ENCODE results near the gene KCNH8. TPM values are rescaled to one million over a fixed set of nuclear protein-coding genes. Genes with fewer than 3 reads are reported as not detected.

KCNH8 gene
- polyA plus RNA-seq, 3 donors = 0.03 TPM; not detected in 2

- Histone ChIP-seq H3K9me3 (replicated peaks in 1 of 2; ENCODE audit: control insufficient read depth in 1 of 2, insufficient read depth in 1 of 2, low read length in 2 of 2) (peaks cover 4 to 7% of the 10 kb centered on the region in 2 donors), H3K27ac (ENCODE audit: low read depth in 1 of 2, low read length in 2 of 2) (no peak overlapping the region), H3K79me2 (ENCODE audit: insufficient read depth, low read length) (no peaks in the 10 kb centered on the region), H3K4me3 (replicated peaks in 1 of 3; ENCODE audit: low read depth in 2 of 3, low read length in 3 of 3) (no peak overlapping the region), H4K20me1 (ENCODE audit: insufficient read depth, low read length) (no peaks in the 10 kb centered on the region), H3K9ac (ENCODE audit: insufficient read depth, low read length, poor library complexity, severe bottlenecking) (no peak overlapping the region), H3K4me1 (ENCODE audit: control insufficient read depth in 1 of 2, insufficient read depth in 2 of 2, low read length in 2 of 2) (peaks cover 12 to 14% of the 10 kb centered on the region in 2 donors), H3K4me2 (replicated peaks; ENCODE audit: extremely low read depth, low read length, poor library complexity, severe bottlenecking) (no peak overlapping the region), H3K36me3 (replicated peaks in 1 of 2; ENCODE audit: control insufficient read depth in 1 of 2, insufficient read depth in 2 of 2, low read length in 2 of 2) (no peaks in the 10 kb centered on the region), H2AFZ (ENCODE audit: insufficient read depth, low read depth, low read length, poor library complexity, severe bottlenecking) (no peak overlapping the region), H3K27me3 (ENCODE audit: control insufficient read depth in 2 of 2, insufficient read depth in 2 of 2, low read length in 2 of 2) (peaks cover 26 to 42% of the 10 kb centered on the region in 2 donors)
- peaks cover 3 to 26% (median 12%) of the 10 kb centered on the region in 7 donors for H3K9me3 Mint-ChIP-seq
- no peak overlapping the region for H3K27ac Mint-ChIP-seq
- H3K36me3 Mint-ChIP-seq = peaks cover 0 to 6% of the 10 kb centered on the region in 2 donors
- intact Hi-C loops (cut with micrococcal nuclease) = no loop called here
- peaks cover 25% of the 10 kb centered on the region for H3K4me1 Mint-ChIP-seq
- TF ChIP-seq CTCF (IDR thresholded peaks at IDR 0.05) = no peak
- 0% methylated on average over 1 of the region's 6 CpGs for WGBS (ENCODE audit: insufficient coverage)
- H3K4me3 Mint-ChIP-seq = peak overlapping the region in 1 of 2 donors; percentile 87
- DNase-seq = no peak
- peaks cover 32 to 50% (median 38%) of the 10 kb centered on the region in 3 donors for H3K27me3 Mint-ChIP-seq (ENCODE audit: low read depth in 3 of 3)
These were observed 1.1 kb downstream of the KCNH8 start for GRCh38 chr3:19149368-19149767.

- H3K27ac Mint-ChIP-seq = no peak overlapping the region
- Histone ChIP-seq H3K79me2 (ENCODE audit: insufficient read depth, low read length) (no peaks in the 10 kb centered on the region), H3K27me3 (ENCODE audit: control insufficient read depth in 2 of 2, insufficient read depth in 2 of 2, low read length in 2 of 2) (peaks cover 26 to 40% of the 10 kb centered on the region in 2 donors), H4K20me1 (ENCODE audit: insufficient read depth, low read length) (no peaks in the 10 kb centered on the region), H3K27ac (ENCODE audit: low read depth in 1 of 2, low read length in 2 of 2) (no peak overlapping the region), H3K4me3 (replicated peaks in 1 of 3; ENCODE audit: low read depth in 2 of 3, low read length in 3 of 3) (no peak overlapping the region), H3K9ac (ENCODE audit: insufficient read depth, low read length, poor library complexity, severe bottlenecking) (no peak overlapping the region), H3K4me2 (replicated peaks; ENCODE audit: extremely low read depth, low read length, poor library complexity, severe bottlenecking) (no peak overlapping the region), H2AFZ (ENCODE audit: insufficient read depth, low read depth, low read length, poor library complexity, severe bottlenecking) (no peak overlapping the region), H3K4me1 (ENCODE audit: control insufficient read depth in 1 of 2, insufficient read depth in 2 of 2, low read length in 2 of 2) (peaks cover 11 to 14% of the 10 kb centered on the region in 2 donors), H3K36me3 (replicated peaks in 1 of 2; ENCODE audit: control insufficient read depth in 1 of 2, insufficient read depth in 2 of 2, low read length in 2 of 2) (no peaks in the 10 kb centered on the region), H3K9me3 (replicated peaks in 1 of 2; ENCODE audit: control insufficient read depth in 1 of 2, insufficient read depth in 1 of 2, low read length in 2 of 2) (no peaks in the 10 kb centered on the region)
- WGBS (ENCODE audit: insufficient coverage) = no CpG with 5 or more reads among the region's 1 CpG
- H3K27me3 Mint-ChIP-seq (ENCODE audit: low read depth in 3 of 3) = peaks cover 32 to 46% (median 36%) of the 10 kb centered on the region in 3 donors
- intact Hi-C loops (cut with micrococcal nuclease) = no loop called here
- no peak for DNase-seq
- peaks cover 0 to 6% of the 10 kb centered on the region in 2 donors for H3K36me3 Mint-ChIP-seq
- no peak overlapping the region for H3K4me3 Mint-ChIP-seq
- peaks cover 0 to 17% (median 2%) of the 10 kb centered on the region in 7 donors for H3K9me3 Mint-ChIP-seq
- H3K4me1 Mint-ChIP-seq = peaks cover 23% of the 10 kb centered on the region
- TF ChIP-seq CTCF (IDR thresholded peaks at IDR 0.05) = no peak
These were observed 2.9 kb downstream of the KCNH8 start for GRCh38 chr3:19151171-19151570.
